Measurements from ENCODE around the gene HSD17B13.

DNA sequence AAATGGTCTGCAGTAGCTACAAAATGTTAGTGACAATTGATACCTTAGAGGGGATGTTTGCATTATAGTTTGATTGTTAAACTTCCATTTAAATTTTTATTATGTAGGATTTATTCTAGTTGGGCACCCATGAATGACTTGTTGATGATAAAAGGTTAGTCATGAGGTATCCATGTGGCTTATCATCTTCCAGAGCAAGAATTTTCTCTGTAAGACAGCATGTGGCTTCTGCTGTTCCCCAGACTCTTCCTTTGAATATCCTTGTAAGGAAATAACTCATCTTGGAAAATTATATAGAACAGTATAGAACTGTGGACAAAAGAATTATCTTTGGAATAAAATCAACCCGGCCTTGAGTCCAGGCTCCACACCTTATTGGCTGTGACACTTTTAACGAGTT lies 62.2 kb downstream of the HSD17B13 start:
- TF ChIP-seq EZH2phosphoT487 (IDR thresholded peaks at IDR 0.05; ENCODE audit: borderline replicate concordance, low read length): no peak
- TF ChIP-seq, protein P1, sequence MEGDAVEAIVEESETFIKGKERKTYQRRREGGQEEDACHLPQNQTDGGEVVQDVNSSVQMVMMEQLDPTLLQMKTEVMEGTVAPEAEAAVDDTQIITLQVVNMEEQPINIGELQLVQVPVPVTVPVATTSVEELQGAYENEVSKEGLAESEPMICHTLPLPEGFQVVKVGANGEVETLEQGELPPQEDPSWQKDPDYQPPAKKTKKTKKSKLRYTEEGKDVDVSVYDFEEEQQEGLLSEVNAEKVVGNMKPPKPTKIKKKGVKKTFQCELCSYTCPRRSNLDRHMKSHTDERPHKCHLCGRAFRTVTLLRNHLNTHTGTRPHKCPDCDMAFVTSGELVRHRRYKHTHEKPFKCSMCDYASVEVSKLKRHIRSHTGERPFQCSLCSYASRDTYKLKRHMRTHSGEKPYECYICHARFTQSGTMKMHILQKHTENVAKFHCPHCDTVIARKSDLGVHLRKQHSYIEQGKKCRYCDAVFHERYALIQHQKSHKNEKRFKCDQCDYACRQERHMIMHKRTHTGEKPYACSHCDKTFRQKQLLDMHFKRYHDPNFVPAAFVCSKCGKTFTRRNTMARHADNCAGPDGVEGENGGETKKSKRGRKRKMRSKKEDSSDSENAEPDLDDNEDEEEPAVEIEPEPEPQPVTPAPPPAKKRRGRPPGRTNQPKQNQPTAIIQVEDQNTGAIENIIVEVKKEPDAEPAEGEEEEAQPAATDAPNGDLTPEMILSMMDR (IDR thresholded peaks at IDR 0.05; ENCODE audit: low read depth, low read length, poor library complexity, severe bottlenecking): no peak

All from DOHH2 (cell line).